ENCODE data around the gene COL11A2.

- TF ChIP-seq, protein P1, sequence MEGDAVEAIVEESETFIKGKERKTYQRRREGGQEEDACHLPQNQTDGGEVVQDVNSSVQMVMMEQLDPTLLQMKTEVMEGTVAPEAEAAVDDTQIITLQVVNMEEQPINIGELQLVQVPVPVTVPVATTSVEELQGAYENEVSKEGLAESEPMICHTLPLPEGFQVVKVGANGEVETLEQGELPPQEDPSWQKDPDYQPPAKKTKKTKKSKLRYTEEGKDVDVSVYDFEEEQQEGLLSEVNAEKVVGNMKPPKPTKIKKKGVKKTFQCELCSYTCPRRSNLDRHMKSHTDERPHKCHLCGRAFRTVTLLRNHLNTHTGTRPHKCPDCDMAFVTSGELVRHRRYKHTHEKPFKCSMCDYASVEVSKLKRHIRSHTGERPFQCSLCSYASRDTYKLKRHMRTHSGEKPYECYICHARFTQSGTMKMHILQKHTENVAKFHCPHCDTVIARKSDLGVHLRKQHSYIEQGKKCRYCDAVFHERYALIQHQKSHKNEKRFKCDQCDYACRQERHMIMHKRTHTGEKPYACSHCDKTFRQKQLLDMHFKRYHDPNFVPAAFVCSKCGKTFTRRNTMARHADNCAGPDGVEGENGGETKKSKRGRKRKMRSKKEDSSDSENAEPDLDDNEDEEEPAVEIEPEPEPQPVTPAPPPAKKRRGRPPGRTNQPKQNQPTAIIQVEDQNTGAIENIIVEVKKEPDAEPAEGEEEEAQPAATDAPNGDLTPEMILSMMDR (IDR thresholded peaks at IDR 0.05; ENCODE audit: insufficient read depth, low read length, poor library complexity, severe bottlenecking): no peak
- no peak for TF ChIP-seq EZH2phosphoT487 (conservative IDR thresholded peaks at IDR 0.05; ENCODE audit: low read length)
Measured at GRCh38 chr6:33198159-33198852, 6.0 kb upstream of the COL11A2 start.

All from SU-DHL-6 (cell line).